NCI-H1436 treated with DMSO at 0.1 percent for 48 hours (cell line): ENCODE data around the gene SIRT2.
"Not testable (repeated sequence)": the region's sequence is repeated elsewhere in the genome, so short reads cannot be mapped to it uniquely, and the experiment has no call there.

Experiments used
- DNase-seq: peaks from one replicate; lab custom pipeline; 2025; lab: John Stamatoyannopoulos, UW

The SIRT2 gene

GRCh38 chr19:38898788-38899446, 501 bp downstream of the SIRT2 start:
- no peak for DNase-seq

GRCh38 chr19:38894968-38895367, 4.5 kb downstream of the SIRT2 start:
- DNase-seq: no peak

- DNase-seq: no peak
These were observed 6.1 kb downstream of the SIRT2 start for GRCh38 chr19:38893341-38893771.

- no peak for DNase-seq
These were observed 6.6 kb downstream of the SIRT2 start for GRCh38 chr19:38892841-38893240.

GRCh38 chr19:38891771-38892170, 7.6 kb downstream of the SIRT2 start:
- DNase-seq: no peak

GRCh38 chr19:38890686-38891085, 8.7 kb downstream of the SIRT2 start:
- no peak for DNase-seq

- no peak for DNase-seq
These were observed 9.6 kb downstream of the SIRT2 start for GRCh38 chr19:38889803-38890202.

GRCh38 chr19:38888876-38889275, 10.5 kb downstream of the SIRT2 start:
- DNase-seq: no peak

GRCh38 chr19:38884691-38885090, 14.7 kb downstream of the SIRT2 start:
- DNase-seq: not testable (repeated sequence)

GRCh38 chr19:38883286-38883685, 16.1 kb downstream of the SIRT2 start:
- no peak for DNase-seq

- DNase-seq: no peak
These were observed 18.4 kb downstream of the SIRT2 start for GRCh38 chr19:38880882-38881609.

- DNase-seq: no peak
These were observed 19.1 kb downstream of the SIRT2 start for GRCh38 chr19:38880076-38880881.

GRCh38 chr19:38879400-38879751, 20.0 kb downstream of the SIRT2 start:
- no peak for DNase-seq

GRCh38 chr19:38878575-38879399, 20.6 kb downstream of the SIRT2 start:
- DNase-seq: no peak

- DNase-seq: peak; percentile 27
These were observed 21.4 kb downstream of the SIRT2 start, which contains the start of gene RINL for GRCh38 chr19:38877781-38878574. Gene RINL, minus strand, starts transcription at chr19:38878275. Its CDS starts 1,533 bp downstream, at chr19:38876742.

- DNase-seq: no peak
These were observed 23.6 kb downstream of the SIRT2 start for GRCh38 chr19:38875656-38876395.

GRCh38 chr19:38873400-38873799, 26.0 kb downstream of the SIRT2 start:
- DNase-seq: not testable (repeated sequence)

- DNase-seq: no peak
These were observed 28.8 kb downstream of the SIRT2 start for GRCh38 chr19:38870612-38871011.

- no peak for DNase-seq
These were observed 29.4 kb downstream of the SIRT2 start for GRCh38 chr19:38869836-38870607.
